ENCODE data around the gene BAIAP2L1. TPM values are rescaled to one million over a fixed set of nuclear protein-coding genes. Genes with fewer than 3 reads are reported as not detected.
"Not testable (repeated sequence)": the region's sequence is repeated elsewhere in the genome, so short reads cannot be mapped to it uniquely, and the experiment has no call there.

BAIAP2L1 gene
- total RNA-seq, 1 donor from 2014 or later, result 1.1 TPM

DNA sequence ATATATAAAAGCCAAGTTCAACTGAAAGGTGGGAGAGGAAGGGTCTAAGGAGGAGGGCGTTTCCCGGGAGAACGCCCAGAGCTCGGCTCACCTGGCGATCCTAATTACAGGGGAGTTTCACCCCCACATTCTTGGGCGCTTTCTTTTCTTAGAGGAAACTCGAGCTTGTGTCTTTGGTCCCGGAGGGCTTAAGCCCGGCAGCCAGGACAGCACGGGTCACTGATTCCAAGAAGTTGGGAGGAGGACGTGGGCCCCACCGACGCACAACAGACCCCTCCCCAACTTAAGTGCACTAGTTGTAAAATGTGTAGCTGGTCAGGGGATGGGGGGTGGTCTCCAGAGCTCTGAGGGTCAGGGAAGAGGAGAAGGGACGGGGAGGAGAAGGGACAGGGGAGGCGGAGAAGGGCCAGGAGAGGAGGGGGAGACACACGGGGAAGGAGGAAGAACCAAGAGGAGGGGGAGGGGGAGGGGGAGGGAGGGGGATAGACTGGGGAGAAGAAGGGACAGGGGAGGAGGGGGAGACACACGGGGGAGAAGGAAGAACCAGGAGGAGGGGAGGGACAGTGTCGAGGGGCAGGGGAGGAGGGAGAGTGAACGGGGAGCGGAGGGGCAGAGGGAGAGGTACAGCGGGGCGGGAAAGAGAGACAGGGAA, 874 bp downstream of the BAIAP2L1 start:
- intact Hi-C loops (cut with micrococcal nuclease), result loop anchor here (2.0 to 5.0 kb wide), 3 partner anchors 149 to 528 kb away; partner anchors contain the start of genes ASNS and LMTK2

DNA sequence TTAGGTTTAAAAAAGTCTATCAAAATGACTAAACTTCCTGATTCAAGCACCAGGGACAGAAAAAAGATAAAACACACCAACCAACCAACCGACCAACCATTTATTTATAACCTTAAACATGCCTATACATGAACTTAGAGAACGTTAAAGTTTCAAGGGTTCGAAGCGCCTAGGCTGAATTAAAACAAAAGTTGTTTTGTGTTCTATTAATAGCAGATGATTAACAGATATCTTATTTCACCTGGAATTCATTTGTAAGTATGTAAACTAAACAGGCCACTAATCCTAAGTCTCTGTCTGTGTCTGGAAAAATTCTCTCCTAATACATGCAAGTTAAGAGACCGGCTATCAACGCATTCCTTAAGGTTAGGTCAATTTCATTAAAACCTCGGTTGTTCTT, 1.4 kb downstream of the BAIAP2L1 start:
- intact Hi-C loops (cut with micrococcal nuclease), result no loop called here

DNA sequence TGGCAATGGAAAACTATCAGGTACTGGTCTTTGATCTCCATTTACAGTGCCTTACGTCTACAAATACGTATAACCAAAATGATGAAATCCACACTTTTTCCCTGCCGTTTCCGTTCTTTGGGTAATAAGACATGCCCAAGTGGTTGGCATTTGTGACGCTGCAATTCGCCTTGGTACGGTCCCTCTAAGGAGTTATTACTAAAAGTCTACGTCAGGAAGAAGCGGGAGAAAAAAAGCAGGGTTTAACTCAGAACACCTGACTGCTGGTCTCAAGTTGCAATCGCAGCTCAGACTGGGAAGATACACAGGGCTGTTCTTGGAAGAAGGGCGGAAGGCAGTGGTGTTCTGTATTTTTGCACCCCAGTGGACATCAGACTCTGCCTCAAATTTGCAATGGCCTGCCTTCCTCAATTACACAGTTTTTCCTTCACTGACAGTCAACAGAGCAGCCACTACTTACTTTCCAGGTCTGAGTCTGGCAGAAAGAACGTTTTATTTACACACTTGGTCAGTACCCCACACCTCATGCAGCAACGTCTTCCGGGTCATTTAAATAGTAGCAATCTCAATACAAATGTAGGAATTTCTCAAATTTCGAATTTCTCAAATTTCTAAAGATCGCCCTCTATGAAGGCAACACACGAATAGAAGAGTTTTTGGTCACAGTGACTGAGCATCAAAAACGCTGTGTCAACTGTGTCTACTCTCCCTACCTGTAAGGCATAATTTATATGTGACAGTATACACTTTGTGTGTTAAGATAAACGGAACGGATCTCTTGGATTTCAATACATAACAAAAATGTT, 2.1 kb downstream of the BAIAP2L1 start:
- intact Hi-C loops (cut with micrococcal nuclease), result no loop called here

GRCh38 chr7:98396768-98397167, 4.1 kb downstream of the BAIAP2L1 start:
- intact Hi-C loops (cut with micrococcal nuclease), result no loop called here

DNA sequence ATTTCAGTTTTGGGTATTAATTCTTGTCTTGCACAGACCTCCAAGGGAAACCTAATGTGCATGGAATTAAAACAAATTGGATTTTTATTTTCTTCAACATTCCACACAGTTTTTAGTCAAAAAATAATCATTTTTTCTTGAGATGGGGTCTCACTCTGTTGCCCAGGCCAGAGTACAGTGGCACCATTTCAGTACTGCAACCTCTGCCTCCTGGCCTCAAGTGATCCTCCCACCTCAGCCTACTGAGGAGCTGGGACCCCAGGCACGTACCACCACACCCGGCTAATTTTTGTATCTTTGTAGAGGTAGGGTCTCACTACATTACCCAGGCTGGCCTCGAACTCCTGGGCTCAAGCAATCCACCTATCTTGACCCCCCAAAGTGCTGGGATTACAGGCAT, 4.9 kb downstream of the BAIAP2L1 start:
- intact Hi-C loops (cut with micrococcal nuclease), result no loop called here

DNA sequence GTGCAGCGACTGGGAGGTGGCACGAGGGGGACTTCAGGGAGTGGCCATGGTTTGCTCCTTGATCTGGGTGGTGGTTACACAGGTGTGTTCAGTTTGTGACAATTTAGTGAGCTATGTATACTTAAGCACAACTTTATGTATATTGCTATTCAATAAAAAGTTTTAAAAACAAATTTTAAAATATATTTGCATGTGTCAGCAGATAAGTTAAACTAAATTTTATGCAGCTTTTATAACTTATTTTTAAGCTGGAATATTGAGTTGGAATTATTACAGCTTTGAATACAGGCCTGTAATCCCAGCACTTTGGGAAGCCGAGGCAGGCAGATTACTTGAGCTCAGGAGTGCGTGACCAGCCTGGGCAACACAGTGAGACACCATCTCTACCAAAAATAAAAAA, 5.4 kb downstream of the BAIAP2L1 start:
- intact Hi-C loops (cut with micrococcal nuclease), result no loop called here

DNA sequence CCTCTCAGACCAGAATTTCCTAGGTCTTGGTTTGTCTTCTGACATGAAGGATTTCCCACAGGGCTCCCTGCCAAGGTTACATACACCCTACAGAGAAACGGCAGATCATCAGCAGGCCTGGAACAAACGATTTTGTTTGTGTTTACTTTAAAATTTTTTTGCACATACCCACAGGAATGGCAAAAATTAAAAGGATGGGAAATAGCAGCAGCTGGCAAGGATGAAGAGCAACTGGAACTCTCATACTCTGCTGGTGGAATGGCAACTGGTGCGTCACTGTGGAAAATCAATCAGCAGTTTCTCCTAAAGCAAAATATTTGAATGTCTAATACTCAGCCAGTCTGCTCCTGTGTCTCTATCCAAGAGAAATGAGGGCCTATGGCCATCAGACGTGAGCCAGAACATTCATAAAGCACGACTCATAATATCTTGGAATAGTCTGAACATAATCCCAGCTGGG, 6.5 kb downstream of the BAIAP2L1 start:
- intact Hi-C loops (cut with micrococcal nuclease), result no loop called here

DNA sequence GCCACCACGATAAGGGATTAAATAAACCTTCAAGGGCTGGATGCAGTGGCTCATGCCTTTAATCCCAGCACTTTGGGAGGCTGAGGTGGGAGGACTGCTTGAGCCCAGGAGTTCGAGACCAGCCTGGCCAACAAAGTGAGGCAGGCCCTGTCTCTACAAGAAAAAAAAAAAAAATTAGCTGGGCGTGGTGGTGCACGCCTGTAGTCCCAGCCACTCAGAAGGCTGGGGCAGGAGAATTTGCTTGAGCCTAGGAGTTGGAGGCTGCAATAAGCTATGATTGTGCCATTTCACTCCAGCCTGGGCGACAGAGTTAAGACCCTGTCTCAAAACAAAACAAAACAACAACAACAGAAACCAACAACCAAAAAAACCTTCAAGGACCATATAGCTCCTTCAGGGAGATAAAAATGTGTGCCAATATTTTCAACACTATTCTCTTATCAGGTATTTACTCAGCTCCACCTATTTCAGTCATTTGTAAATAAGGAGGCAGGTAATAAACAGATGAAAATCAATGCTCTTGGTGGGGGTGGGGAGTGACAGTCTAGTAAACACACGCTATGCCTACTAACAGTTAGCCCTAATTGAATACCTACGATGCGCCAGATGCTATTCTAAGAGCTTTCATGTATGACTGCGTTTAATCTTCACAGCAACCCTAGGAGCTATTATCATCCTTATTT, 13.2 kb downstream of the BAIAP2L1 start:
- intact Hi-C loops (cut with micrococcal nuclease), result no loop called here

DNA sequence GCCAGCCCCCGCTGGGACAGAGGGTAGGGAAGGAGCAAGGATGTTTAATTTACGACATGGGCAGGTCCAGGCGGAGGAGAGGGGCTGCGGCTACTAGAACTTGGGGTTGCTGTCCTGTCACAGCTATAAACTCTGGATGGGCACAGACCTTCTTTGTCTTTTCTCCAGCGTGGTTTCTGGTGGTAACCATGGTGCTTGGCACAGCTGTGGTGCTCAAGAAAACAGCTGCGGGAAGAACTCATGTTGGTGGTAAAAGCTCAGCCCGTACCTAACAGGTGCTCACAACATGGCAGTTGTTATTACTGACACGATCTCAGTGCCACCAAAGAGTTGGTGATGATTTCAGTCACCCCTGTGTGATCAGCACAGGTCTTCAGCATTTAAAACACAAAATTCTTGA, 13.8 kb downstream of the BAIAP2L1 start:
- intact Hi-C loops (cut with micrococcal nuclease), result no loop called here

GRCh38 chr7:98385532-98385931, 15.4 kb downstream of the BAIAP2L1 start:
- intact Hi-C loops (cut with micrococcal nuclease), result not testable (repeated sequence)

DNA sequence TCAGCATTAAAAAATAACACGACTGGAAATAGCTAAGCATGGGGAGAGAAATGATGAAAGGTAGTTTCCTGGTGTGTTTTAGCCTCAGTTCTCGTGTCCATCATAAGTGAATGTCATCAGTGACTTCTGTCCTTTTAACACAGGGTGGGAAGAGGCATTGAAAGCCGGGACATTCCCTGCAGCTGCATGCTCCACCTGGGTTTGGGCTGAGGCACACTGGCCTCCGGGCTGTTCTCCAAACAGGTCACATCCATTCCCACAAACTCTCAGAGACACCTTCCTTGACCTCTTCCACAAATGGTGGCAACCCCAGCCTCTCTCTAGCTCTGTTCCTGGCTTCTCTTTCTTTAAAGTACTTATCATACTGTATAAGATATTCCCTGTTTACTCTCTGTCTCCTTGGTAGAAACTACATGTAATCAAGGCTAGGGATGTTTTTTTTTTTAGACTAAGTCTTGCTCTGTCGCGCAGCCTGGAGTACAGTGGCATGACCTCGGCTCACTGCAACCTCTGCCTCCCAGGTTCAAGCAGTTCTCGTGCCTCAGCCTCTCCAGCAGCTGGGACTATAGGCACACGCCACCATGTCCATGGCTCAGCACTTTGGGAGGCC, 22.6 kb downstream of the BAIAP2L1 start:
- intact Hi-C loops (cut with micrococcal nuclease), result no loop called here

DNA sequence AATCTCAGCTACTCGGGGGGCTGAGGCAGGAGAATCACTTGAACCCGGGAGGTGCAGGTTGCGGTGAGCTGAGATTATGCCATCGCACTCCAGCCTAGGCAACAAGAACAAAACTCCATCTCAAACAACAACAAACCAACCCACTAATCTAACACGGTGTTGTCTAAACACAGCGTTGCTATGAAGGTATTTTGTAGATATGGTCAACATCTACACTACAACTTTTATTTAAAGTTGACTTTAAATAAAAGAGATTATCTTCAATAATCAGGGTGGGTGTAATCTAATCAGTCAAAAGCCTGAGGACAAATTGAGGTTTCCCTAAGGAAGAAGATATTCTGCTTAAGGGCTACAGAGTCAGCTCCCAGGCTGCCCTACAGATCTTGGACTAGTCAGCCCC, 24.2 kb downstream of the BAIAP2L1 start:
- intact Hi-C loops (cut with micrococcal nuclease), result no loop called here

GRCh38 chr7:98375664-98376063, 25.2 kb downstream of the BAIAP2L1 start:
- intact Hi-C loops (cut with micrococcal nuclease), result no loop called here

GRCh38 chr7:98374285-98374680, 26.6 kb downstream of the BAIAP2L1 start:
- intact Hi-C loops (cut with micrococcal nuclease), result no loop called here

GRCh38 chr7:98372993-98373392, 27.9 kb downstream of the BAIAP2L1 start:
- intact Hi-C loops (cut with micrococcal nuclease), result no loop called here

- intact Hi-C loops (cut with micrococcal nuclease), result no loop called here
These were observed 31.2 kb downstream of the BAIAP2L1 start for GRCh38 chr7:98369726-98370125.

DNA sequence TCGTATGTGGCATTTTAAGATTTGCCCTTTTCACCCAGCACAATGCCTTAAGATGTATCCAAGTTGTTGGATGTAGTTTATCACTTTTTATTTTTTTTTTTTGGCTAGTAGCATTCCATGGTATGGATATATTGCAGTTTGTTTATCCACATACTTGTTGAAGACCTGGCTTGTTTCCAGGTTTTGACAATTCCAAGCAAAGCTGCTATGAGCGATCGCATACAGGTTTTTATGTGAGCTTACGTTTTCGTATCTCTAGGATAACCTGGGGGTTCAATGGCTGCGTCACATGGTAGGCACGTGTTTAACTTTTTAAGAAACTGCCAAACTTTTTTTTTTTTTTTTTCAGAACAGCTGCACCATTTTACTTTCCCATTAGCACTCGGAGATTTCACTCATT, 32.2 kb downstream of the BAIAP2L1 start:
- intact Hi-C loops (cut with micrococcal nuclease), result no loop called here

GRCh38 chr7:98366562-98366938, 34.3 kb downstream of the BAIAP2L1 start:
- intact Hi-C loops (cut with micrococcal nuclease), result no loop called here

DNA sequence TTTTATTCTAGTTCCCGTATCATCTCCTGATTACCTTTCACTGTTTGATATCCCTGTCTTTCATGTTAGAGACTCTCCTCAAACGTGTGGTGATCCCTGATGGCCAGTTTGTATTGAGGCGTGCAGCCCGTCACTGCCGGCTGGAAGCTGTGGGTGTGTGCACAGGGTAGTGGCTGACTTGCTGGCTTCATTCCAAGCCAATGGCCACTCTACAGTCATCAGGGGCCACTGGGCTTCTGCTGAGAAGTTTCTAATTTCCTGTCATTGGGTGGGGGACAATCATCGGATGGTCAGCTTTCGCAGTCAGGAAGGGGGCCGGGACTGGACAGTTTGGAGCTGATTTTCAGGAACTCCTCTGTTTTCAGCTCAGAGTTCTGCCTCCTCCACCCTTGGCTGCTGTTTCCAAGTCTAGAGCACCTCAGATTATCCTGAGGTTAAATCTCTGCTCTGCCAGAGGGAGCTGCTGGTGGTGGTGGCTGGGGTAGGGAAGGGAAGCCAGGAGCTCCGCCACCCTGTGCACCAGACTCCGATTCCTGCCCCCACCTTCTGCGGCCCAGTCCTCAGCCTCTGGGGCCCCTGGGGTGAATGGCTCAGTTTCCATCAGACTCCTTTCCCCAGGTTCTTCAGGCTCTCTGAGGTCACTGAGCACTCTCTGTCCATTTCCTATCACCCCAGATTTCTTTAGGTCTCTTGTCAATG, 34.9 kb downstream of the BAIAP2L1 start:
- intact Hi-C loops (cut with micrococcal nuclease), result no loop called here

- intact Hi-C loops (cut with micrococcal nuclease), result no loop called here
These were observed 36.7 kb downstream of the BAIAP2L1 start for GRCh38 chr7:98364220-98364619.

DNA sequence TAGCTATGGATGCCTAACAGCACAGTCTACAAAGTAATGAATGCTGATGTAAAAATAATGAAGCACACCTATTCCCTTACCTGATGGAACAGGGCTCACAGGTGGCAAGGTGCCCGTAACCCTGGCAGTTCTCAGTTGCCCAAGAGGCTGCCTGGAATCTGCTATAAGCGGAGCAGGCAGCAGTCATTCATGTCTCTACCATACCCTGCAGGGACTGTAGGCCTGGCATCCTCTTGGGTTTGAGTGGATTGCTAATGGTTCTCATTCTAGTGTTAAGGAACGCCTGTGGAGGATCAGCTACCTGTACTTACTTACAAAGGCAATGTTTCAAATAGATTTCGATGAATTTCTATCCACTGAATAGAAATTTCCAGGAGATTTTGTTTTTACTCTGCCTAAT, 38.4 kb downstream of the BAIAP2L1 start:
- intact Hi-C loops (cut with micrococcal nuclease), result no loop called here

Data from T-helper 1 cell treated with Interleukin-12 subunit alpha and Interleukin-12 subunit beta and Interleukin-4 antibody, amounts not matched to agents 30 ng/mL and 1 ng/mL, for 36 hours (primary cell).